Loucy (cell line): ENCODE measurements around the gene ACTA2.

Experiments used
- EZH2phosphoT487 ChIP-seq: fragments of 200-600 bp; IDR thresholded peaks from 2 replicates; pipeline ENCODE4 v1.6.1; 2018; ENCODE audit warnings: antibody characterized with exemption, mild to moderate bottlenecking, moderate library complexity, borderline replicate concordance
- TF ChIP-seq, protein P1 (sequence below): fragments of 200-600 bp; sonication (generic); conservative IDR thresholded peaks from 2 replicates; pipeline ENCODE4 v1.5.1; 2014; ENCODE audit warnings: mild to moderate bottlenecking, antibody characterized with exemption, low read length

DNA sequence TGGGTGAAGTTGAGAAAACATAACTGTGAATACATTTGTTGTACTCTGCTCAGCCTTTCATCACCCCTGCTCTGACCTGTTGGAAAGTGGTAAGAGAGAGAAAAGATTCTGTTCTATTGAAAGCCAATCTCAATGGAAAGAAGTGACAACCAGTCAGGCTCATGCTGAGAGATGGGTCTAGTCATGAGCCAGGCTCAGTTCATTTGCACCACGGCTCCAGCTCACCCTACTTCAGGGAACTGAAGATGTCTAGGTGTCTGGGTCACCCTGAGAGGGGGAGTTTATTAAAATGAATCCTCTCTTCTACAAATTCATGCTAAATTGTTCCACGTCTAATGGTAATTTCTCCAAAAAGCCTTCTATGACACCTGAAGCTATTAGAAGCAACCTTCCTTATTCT, 25.9 kb upstream of the ACTA2 start:
- TF ChIP-seq, protein P1, sequence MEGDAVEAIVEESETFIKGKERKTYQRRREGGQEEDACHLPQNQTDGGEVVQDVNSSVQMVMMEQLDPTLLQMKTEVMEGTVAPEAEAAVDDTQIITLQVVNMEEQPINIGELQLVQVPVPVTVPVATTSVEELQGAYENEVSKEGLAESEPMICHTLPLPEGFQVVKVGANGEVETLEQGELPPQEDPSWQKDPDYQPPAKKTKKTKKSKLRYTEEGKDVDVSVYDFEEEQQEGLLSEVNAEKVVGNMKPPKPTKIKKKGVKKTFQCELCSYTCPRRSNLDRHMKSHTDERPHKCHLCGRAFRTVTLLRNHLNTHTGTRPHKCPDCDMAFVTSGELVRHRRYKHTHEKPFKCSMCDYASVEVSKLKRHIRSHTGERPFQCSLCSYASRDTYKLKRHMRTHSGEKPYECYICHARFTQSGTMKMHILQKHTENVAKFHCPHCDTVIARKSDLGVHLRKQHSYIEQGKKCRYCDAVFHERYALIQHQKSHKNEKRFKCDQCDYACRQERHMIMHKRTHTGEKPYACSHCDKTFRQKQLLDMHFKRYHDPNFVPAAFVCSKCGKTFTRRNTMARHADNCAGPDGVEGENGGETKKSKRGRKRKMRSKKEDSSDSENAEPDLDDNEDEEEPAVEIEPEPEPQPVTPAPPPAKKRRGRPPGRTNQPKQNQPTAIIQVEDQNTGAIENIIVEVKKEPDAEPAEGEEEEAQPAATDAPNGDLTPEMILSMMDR: no peak
- no peak for TF ChIP-seq EZH2phosphoT487
